ENCODE measurements around the gene PAEP.

PAEP gene

DNA sequence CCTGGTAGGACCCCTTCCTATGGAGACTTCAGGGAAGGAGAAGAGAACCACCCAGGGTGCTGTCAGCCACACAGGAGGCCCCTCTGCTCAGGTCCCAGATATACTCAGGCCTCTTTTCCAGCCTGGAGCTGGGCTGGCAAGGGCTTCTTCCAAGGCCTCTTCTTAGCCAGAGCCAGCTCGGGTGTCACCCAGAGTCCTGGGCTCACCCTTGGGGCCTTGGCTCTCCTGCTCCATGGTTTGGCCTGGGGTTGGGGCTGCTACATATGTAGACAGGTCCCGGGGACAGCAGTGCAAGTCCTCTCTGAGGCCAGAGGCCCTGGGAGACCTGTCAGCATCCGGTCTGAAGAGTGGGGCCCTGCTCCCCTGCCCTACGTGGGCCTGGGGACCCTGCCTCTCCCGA lies 22.8 kb downstream of the PAEP start:
- DNase-seq, result no peak
- Histone ChIP-seq H3K27me3 (replicated peaks; ENCODE audit: control insufficient read depth, insufficient read depth, low read length, poor library complexity, severe bottlenecking) (no peaks in the 10 kb centered on the region), H3K36me3 (ENCODE audit: control insufficient read depth, insufficient read depth, low read length) (no peaks in the 10 kb centered on the region), H3K4me1 (ENCODE audit: control insufficient read depth, insufficient read depth, low read length, poor library complexity, severe bottlenecking) (no peaks in the 10 kb centered on the region), H3K27ac (ENCODE audit: insufficient read depth, low read length, poor library complexity, severe bottlenecking) (no peak overlapping the region), H3K9me3 (ENCODE audit: control insufficient read depth, low read length) (no peaks in the 10 kb centered on the region), H3K4me3 (ENCODE audit: insufficient read depth, low read depth, low read length, poor library complexity, severe bottlenecking) (no peak overlapping the region)

DNA sequence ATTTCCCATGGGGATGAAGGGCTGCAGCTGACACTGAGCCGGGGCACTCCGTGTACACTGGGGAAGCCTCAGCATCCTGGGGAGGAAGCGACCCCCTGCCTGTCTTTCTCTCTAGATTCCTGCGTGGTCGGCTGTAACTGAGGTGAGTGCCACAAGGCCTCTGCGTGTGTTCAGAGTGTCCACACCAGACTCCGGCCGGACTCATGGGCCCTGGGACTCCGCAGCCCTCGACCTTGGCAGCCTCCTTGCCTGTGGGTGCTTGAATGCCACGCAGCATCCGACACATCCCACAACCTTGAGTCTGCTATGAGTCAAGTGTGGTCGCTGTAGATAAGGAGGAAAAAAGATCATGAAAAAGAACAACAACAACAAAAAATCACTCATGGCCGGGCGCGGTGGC lies 23.4 kb downstream of the PAEP start:
- Histone ChIP-seq H3K36me3 (ENCODE audit: control insufficient read depth, insufficient read depth, low read length) (no peaks in the 10 kb centered on the region), H3K27me3 (replicated peaks; ENCODE audit: control insufficient read depth, insufficient read depth, low read length, poor library complexity, severe bottlenecking) (no peaks in the 10 kb centered on the region), H3K4me1 (ENCODE audit: control insufficient read depth, insufficient read depth, low read length, poor library complexity, severe bottlenecking) (no peaks in the 10 kb centered on the region), H3K27ac (ENCODE audit: insufficient read depth, low read length, poor library complexity, severe bottlenecking) (no peak overlapping the region), H3K9me3 (ENCODE audit: control insufficient read depth, low read length) (no peaks in the 10 kb centered on the region), H3K4me3 (ENCODE audit: insufficient read depth, low read depth, low read length, poor library complexity, severe bottlenecking) (no peak overlapping the region)
- DNase-seq, result no peak

DNA sequence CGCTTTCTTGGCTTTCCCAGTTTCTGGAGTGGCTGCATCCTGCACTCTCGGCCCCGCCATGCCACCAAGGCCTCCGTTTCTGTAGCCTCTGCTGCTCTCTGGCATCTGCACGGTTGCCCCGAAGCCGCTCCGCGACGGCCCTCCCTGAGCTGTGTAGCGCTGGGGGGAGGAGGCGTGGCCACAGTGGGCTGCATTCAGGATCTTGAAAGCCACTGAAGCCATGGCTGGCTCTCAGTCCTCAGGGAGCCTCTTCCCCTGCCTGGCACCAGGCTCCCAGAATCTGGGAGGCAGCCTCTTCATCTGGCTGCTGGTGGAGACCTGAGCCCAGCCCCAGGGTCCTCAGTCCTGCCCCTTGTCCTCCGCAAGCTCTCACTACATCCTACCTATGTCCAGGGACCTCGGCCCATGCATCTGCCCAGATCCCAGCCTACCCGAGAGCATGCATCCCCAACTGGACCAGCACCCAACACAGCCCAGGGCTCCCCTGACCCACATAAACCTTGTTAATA lies 25.1 kb downstream of the PAEP start:
- Histone ChIP-seq H3K4me1 (ENCODE audit: control insufficient read depth, insufficient read depth, low read length, poor library complexity, severe bottlenecking) (no peaks in the 10 kb centered on the region), H3K4me3 (ENCODE audit: insufficient read depth, low read depth, low read length, poor library complexity, severe bottlenecking) (no peak overlapping the region), H3K36me3 (ENCODE audit: control insufficient read depth, insufficient read depth, low read length) (no peaks in the 10 kb centered on the region), H3K9me3 (ENCODE audit: control insufficient read depth, low read length) (no peaks in the 10 kb centered on the region), H3K27ac (ENCODE audit: insufficient read depth, low read length, poor library complexity, severe bottlenecking) (no peak overlapping the region), H3K27me3 (replicated peaks; ENCODE audit: control insufficient read depth, insufficient read depth, low read length, poor library complexity, severe bottlenecking) (no peaks in the 10 kb centered on the region)
- DNase-seq, result no peak

DNA sequence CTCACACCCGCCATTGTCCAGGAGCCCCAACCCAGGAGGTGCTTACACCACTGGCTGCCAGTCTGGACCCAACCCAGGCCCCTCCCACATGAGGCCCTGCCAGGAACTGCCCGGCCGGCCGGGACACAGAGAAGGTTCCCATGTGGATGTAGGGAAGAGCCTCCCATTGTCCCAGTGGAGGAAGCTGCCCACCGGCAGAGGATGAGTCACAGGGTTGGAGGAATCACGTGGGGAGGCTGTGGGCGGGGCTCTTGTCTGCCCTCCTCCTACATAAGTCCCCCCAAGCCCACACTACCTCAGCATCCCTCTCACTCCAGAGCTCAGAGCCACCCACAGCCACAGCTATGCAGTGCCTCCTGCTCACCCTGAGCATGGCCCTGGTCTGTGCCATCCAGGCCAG lies 26.1 kb downstream of the PAEP start:
- H3K27me3 ChIP-seq (replicated peaks; ENCODE audit: control insufficient read depth, insufficient read depth, low read length, poor library complexity, severe bottlenecking), result no peaks in the 10 kb centered on the region
- H3K27ac ChIP-seq (ENCODE audit: insufficient read depth, low read length, poor library complexity, severe bottlenecking), result no peak overlapping the region
- H3K9me3 ChIP-seq (ENCODE audit: control insufficient read depth, low read length), result no peaks in the 10 kb centered on the region
- no peaks in the 10 kb centered on the region for H3K4me1 ChIP-seq (ENCODE audit: control insufficient read depth, insufficient read depth, low read length, poor library complexity, severe bottlenecking)
- H3K36me3 ChIP-seq (ENCODE audit: control insufficient read depth, insufficient read depth, low read length), result no peaks in the 10 kb centered on the region
- no peak for DNase-seq
- H3K4me3 ChIP-seq (ENCODE audit: insufficient read depth, low read depth, low read length, poor library complexity, severe bottlenecking), result no peak overlapping the region

DNA sequence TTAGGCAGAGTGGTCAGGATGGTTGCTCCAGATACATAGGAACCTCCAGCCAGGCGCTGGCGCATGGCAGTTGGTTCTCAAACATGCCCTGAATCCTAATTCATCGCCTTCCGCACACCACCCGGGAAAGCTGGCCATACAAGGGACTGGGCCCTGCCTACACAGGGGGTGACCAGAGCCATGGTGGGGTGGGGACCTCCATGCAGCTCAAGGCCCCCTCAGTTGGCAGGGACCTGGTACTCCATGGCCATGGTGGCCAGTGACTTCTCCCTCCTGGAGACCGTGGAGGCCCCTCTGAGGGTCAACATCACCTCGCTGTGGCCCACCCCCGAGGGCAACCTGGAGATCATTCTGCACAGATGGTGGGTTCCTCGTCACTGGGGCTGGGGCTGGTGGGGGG lies 26.8 kb downstream of the PAEP start:
- Histone ChIP-seq H3K36me3 (ENCODE audit: control insufficient read depth, insufficient read depth, low read length) (no peaks in the 10 kb centered on the region), H3K27me3 (replicated peaks; ENCODE audit: control insufficient read depth, insufficient read depth, low read length, poor library complexity, severe bottlenecking) (no peaks in the 10 kb centered on the region), H3K4me1 (ENCODE audit: control insufficient read depth, insufficient read depth, low read length, poor library complexity, severe bottlenecking) (no peaks in the 10 kb centered on the region), H3K27ac (ENCODE audit: insufficient read depth, low read length, poor library complexity, severe bottlenecking) (no peak overlapping the region), H3K4me3 (ENCODE audit: insufficient read depth, low read depth, low read length, poor library complexity, severe bottlenecking) (no peak overlapping the region), H3K9me3 (ENCODE audit: control insufficient read depth, low read length) (no peaks in the 10 kb centered on the region)
- DNase-seq, result no peak

DNA sequence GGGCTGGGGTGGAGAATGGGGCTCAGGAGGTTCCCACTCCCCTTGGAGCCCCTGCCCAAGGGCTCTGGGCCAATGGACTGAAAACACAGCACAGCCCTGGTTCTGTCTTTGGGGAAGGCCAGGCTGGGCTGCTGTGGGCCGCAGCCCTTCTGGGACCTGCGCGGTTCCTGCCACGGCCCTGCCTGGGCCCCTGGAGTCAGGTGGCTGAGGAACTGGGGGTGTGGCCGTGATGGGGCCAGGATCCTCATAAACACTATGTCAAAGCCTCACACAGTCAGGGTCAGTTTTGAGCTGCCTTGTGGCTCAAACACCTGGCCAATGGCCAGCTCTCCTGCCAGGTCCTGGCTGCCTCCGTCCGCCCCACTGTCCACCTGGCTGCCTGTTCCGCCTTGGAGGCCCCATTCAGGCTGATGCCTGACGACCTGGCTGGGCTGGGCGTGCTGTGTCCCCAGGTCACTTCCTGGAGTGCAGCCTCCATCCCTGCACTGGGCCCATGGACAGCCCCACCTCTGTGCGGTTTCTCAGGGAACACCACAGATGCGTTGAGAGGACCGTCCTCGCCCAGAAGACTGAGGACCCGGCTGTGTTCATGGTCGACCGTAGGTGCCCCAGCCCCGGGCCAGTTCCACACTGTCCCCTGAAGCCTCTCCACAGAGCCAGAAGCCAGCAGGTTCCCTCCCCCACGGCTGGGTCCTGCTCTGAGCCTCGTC lies 27.5 kb downstream of the PAEP start:
- H3K4me1 ChIP-seq (ENCODE audit: control insufficient read depth, insufficient read depth, low read length, poor library complexity, severe bottlenecking), result no peaks in the 10 kb centered on the region
- H3K9me3 ChIP-seq (ENCODE audit: control insufficient read depth, low read length), result no peaks in the 10 kb centered on the region
- no peaks in the 10 kb centered on the region for H3K27me3 ChIP-seq (replicated peaks; ENCODE audit: control insufficient read depth, insufficient read depth, low read length, poor library complexity, severe bottlenecking)
- no peak for DNase-seq
- no peaks in the 10 kb centered on the region for H3K36me3 ChIP-seq (ENCODE audit: control insufficient read depth, insufficient read depth, low read length)
- no peak overlapping the region for H3K4me3 ChIP-seq (ENCODE audit: insufficient read depth, low read depth, low read length, poor library complexity, severe bottlenecking)
- no peak overlapping the region for H3K27ac ChIP-seq (ENCODE audit: insufficient read depth, low read length, poor library complexity, severe bottlenecking)

DNA sequence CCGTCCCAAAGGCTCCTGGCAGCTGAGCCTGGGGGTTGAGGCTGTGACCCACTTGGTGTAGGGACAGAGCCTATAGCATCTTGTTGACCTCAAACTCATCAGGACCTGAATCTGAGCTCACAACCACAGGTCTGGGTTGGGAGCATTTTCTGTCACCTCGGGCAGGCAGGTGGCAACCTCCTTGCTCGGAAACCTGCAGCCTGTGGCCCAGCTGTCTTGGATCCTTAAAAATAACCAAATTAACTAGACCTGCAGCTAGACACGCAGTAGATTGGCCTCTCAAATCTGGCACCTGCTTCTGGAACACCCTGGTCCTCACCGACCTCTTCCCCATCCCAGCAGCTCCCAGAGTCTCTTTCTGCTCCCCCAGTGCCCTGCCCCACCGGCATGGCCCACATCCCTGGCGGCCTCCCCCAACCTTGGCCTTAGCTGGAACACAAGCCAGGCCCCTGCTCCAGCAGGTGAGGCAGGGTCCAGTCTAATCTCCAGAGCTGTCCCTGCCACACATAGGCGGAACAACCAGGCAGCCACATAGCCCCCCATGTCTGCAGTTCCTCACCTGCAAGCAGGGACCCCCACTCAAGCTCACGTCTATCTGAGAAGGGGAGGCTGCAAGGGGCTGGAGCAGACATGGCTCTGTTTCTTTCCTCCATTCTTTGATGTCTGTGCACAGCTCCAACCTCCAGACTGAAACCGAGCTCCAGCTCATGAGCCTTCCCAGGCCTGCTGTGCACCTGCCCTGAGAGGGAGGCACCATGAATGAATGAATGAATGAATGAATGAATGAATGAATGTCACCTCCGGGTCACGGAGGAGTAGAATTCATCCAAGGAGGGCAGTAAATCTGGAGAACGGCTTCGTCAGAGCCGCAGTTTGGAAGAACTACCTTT lies 28.3 kb downstream of the PAEP start:
- no peaks in the 10 kb centered on the region for H3K27me3 ChIP-seq (replicated peaks; ENCODE audit: control insufficient read depth, insufficient read depth, low read length, poor library complexity, severe bottlenecking)
- DNase-seq, result no peak
- H3K4me1 ChIP-seq (ENCODE audit: control insufficient read depth, insufficient read depth, low read length, poor library complexity, severe bottlenecking), result no peaks in the 10 kb centered on the region
- no peaks in the 10 kb centered on the region for H3K36me3 ChIP-seq (ENCODE audit: control insufficient read depth, insufficient read depth, low read length)
- H3K9me3 ChIP-seq (ENCODE audit: control insufficient read depth, low read length), result no peaks in the 10 kb centered on the region
- no peak overlapping the region for H3K4me3 ChIP-seq (ENCODE audit: insufficient read depth, low read depth, low read length, poor library complexity, severe bottlenecking)
- no peak overlapping the region for H3K27ac ChIP-seq (ENCODE audit: insufficient read depth, low read length, poor library complexity, severe bottlenecking)

DNA sequence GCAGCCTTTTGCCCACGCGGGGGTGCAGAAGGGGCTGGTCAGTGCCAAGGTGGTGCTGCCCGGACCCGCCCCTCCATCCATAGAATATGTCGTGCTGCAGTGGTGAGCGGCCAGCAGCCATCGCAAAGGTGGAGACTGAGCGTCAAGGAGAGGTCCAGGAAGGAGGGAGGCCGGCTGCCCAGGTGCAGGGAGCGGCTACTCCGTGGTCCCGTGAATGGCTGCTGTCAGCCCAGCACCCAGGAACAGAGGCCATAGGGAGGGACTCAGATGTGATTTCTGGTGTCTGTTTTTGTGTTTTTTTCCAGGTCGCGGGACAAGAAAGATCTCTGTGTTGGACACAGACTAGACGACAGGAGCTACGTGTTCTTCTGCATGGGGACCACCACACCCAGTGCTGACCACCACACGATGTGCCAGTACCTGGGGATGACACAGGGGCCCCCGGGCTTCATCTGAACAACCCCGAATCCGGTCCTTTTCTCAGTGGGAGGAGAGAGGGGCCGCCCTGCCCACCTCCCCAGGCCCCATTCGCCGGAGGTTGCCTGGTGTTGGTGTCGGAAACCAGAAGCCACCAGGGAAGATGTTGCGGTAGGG lies 29.0 kb downstream of the PAEP start:
- no peak overlapping the region for H3K27ac ChIP-seq (ENCODE audit: insufficient read depth, low read length, poor library complexity, severe bottlenecking)
- no peak for DNase-seq
- no peaks in the 10 kb centered on the region for H3K36me3 ChIP-seq (ENCODE audit: control insufficient read depth, insufficient read depth, low read length)
- H3K27me3 ChIP-seq (replicated peaks; ENCODE audit: control insufficient read depth, insufficient read depth, low read length, poor library complexity, severe bottlenecking), result no peaks in the 10 kb centered on the region
- H3K4me1 ChIP-seq (ENCODE audit: control insufficient read depth, insufficient read depth, low read length, poor library complexity, severe bottlenecking), result no peaks in the 10 kb centered on the region
- no peaks in the 10 kb centered on the region for H3K9me3 ChIP-seq (ENCODE audit: control insufficient read depth, low read length)
- H3K4me3 ChIP-seq (ENCODE audit: insufficient read depth, low read depth, low read length, poor library complexity, severe bottlenecking), result no peak overlapping the region

DNA sequence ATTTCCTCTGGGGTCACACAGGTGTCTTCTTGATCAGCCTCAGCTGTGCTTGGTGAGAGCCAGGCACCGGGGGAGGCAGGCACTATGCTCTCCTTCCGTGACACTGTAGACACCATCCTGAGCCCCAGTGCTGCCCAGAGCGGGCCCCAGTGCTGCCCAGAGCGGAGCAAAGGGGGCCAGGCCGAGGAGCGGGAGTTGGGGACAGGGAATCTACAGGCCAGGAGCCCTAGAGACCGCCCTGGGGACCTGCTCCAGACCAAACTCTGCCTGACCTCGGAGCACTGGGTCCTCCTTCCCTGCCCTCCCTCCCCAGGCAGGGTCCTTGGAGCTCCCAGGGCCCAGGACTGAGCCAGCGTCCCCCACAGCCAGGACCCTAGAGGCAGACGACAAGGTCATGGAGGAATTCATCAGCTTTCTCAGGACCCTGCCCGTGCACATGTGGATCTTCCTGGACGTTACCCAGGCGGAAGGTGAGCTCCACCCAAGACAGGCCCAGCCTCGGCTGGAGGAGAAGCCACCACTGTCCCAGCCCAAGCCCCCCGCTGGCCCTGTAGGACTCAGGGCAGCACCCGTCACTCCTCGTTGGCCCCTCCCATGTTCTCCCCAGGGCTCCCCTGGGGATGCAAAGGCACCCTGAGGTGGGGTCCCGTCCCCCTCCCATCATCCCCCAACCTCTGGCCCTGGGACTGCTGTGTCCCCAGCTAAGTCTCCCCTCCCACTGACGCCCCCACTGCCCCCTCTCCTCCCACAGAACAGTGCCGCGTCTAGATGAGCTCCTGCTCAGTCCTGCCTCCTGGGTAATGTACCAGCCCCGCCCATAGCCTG lies 30.2 kb downstream of the PAEP start:
- Histone ChIP-seq H3K9me3 (ENCODE audit: control insufficient read depth, low read length) (no peaks in the 10 kb centered on the region), H3K36me3 (ENCODE audit: control insufficient read depth, insufficient read depth, low read length) (no peaks in the 10 kb centered on the region), H3K4me1 (ENCODE audit: control insufficient read depth, insufficient read depth, low read length, poor library complexity, severe bottlenecking) (no peaks in the 10 kb centered on the region), H3K27ac (ENCODE audit: insufficient read depth, low read length, poor library complexity, severe bottlenecking) (no peak overlapping the region), H3K27me3 (replicated peaks; ENCODE audit: control insufficient read depth, insufficient read depth, low read length, poor library complexity, severe bottlenecking) (no peaks in the 10 kb centered on the region), H3K4me3 (ENCODE audit: insufficient read depth, low read depth, low read length, poor library complexity, severe bottlenecking) (no peak overlapping the region)
- DNase-seq, result no peak

Measured in effector memory CD4-positive, alpha-beta T cell (primary cell).